ENCODE measurements around the gene CCM2L. TPM values are rescaled to one million over a fixed set of nuclear protein-coding genes. Genes with fewer than 3 reads are reported as not detected.

CCM2L gene
- total RNA-seq, 1 donor from 2014 or later: 2.9 TPM

DNA sequence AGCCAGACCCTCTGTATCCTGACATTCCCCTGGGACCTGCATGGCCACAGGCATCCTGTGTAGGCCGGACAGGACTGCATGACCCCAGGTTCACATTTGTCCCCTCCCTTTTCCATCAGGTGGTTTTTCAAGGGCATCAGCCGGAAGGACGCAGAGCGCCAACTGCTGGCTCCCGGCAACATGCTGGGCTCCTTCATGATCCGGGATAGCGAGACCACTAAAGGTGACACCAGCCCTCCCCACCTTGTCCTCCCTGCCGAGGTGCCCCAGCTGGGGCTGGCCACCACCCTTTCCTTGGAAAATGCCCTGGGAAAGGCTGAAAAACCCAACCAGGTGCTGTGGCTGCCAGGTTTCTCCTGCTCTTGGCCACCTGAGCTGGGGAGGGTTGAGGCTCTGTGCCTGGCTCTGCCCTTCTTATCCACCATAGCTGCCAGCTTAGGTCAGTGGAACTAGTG is 69.4 kb downstream of the CCM2L start:
- DNase-seq (ENCODE audit: low spot score in 2 of 2) (no peak), FAIRE-seq (no peak)

DNA sequence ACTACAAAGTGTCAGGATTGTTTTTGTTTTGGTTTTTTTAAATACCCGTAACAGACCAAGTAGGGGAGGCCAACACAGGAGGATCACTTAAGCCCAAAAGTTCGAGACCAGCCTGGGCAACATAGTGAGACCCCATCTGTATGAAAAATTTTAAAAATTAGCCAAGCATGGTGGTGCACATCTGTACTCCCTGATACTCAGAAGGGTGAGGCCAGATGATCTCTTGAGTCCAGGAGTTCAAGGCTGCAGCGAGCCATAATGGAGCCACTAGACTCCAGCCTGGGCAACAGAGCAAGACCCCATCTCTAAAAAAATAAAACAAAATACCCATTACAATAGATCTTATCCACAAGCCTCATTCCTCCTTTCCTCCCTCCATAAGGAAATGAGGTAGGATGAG is 70.5 kb downstream of the CCM2L start:
- FAIRE-seq: no peak
- DNase-seq (ENCODE audit: low spot score in 2 of 2): no peak

Small RNAs within 50 kb of the gene (small RNA-seq; reads per million reads assigned to genes)
- gene RNA5SP481 (0.10 reads per million), gene RNA5SP482 (not detected)

Other genes with a start within 250 kb of the CCM2L start
- 0.82 TPM for gene MYLK2, start 191.1 kb upstream of the CCM2L start, total RNA-seq
- 0.82 TPM for gene FOXS1, start 164.8 kb upstream of the CCM2L start, total RNA-seq
- gene DUSP15, start 139.9 kb upstream of the CCM2L start, total RNA-seq: 9.8 TPM
- gene TTLL9, start 139.8 kb upstream of the CCM2L start, total RNA-seq: 1.2 TPM
- 6.9 TPM for gene PDRG1, start 58.4 kb upstream of the CCM2L start, total RNA-seq
- gene XKR7, start 42.3 kb upstream of the CCM2L start, total RNA-seq: 9.8 TPM
- gene HCK, start 41.8 kb downstream of the CCM2L start, total RNA-seq: 2.9 TPM
- gene TM9SF4, start 99.3 kb downstream of the CCM2L start, total RNA-seq: 13.5 TPM
- 1.2 TPM for gene PLAGL2, start 197.3 kb downstream of the CCM2L start, total RNA-seq
- gene POFUT1, start 197.4 kb downstream of the CCM2L start, total RNA-seq: 14.7 TPM